ENCODE data around the gene RTCB. TPM values are rescaled to one million over a fixed set of nuclear protein-coding genes. Genes with fewer than 3 reads are reported as not detected.

RTCB gene
- total RNA-seq, 1 experiment from 2014 or later: 101 TPM

- Histone ChIP-seq H2AK5ac (ENCODE audit: insufficient read length, low read length) (no peak overlapping the region), H4K5ac (ENCODE audit: insufficient read length, low read depth, low read length) (no peak overlapping the region), H3K4ac (ENCODE audit: low read depth, low read length) (no peak overlapping the region), H2BK120ac (ENCODE audit: low read depth, low read length, poor library complexity, severe bottlenecking) (no peak overlapping the region), H3K79me2 (ENCODE audit: insufficient read depth, low read length) (no peaks in the 10 kb centered on the region), H4K8ac (replicated peaks; ENCODE audit: insufficient read length, low read depth, low read length) (no peak overlapping the region), H3K14ac (ENCODE audit: insufficient read depth, low read length) (no peak overlapping the region), H3K9ac (ENCODE audit: extremely low read depth, insufficient read length, low read length) (no peak overlapping the region), H3T11ph (ENCODE audit: low read length) (no peak overlapping the region), H3K4me1 (ENCODE audit: insufficient read depth, low read length) (no peaks in the 10 kb centered on the region), H3K23me2 (ENCODE audit: insufficient read length, low read depth, low read length, poor library complexity, severe bottlenecking) (no peaks in the 10 kb centered on the region), H3K18ac (ENCODE audit: insufficient read length, low read depth, low read length) (no peak overlapping the region), H4K20me1 (ENCODE audit: control insufficient read depth, insufficient read depth, insufficient read length) (no peaks in the 10 kb centered on the region), H3K27ac (ENCODE audit: insufficient read length, low read depth, low read length) (no peak overlapping the region), H2BK12ac (ENCODE audit: insufficient read length, low read depth, low read length) (no peak overlapping the region), H3K9me3 (ENCODE audit: control insufficient read depth, low read depth, low read length) (no peaks in the 10 kb centered on the region), H3K27me3 (ENCODE audit: insufficient read depth, low read length) (no peaks in the 10 kb centered on the region; the same call in 1 of the 2 replicates), H2AFZ (ENCODE audit: low read length) (no peak overlapping the region), H2BK15ac (ENCODE audit: low read depth, low read length) (no peak overlapping the region), H2BK5ac (ENCODE audit: insufficient read length, low read length) (no peak overlapping the region), H3K56ac (ENCODE audit: insufficient read length, low read depth, low read length) (no peak overlapping the region), H4K91ac (ENCODE audit: insufficient read length, low read depth, low read length) (no peak overlapping the region), H3K23ac (ENCODE audit: insufficient read length, low read depth, low read length) (no peak overlapping the region), H2BK20ac (ENCODE audit: low read depth, low read length, poor library complexity, severe bottlenecking) (no peak overlapping the region), H3K4me2 (ENCODE audit: insufficient read depth, insufficient read length, low read length) (no peak overlapping the region), H3K79me1 (ENCODE audit: insufficient read depth, low read depth, low read length, poor library complexity, severe bottlenecking) (no peaks in the 10 kb centered on the region)
- Mint-ChIP-seq H3K9me3 (no peaks in the 10 kb centered on the region), H3K4me3 (no peak overlapping the region), H3K27me3 (ENCODE audit: low read depth) (peaks cover 98% of the 10 kb centered on the region), H3K4me1 (peaks cover 5 to 6% of the 10 kb centered on the region in 2 experiments; a peak in 2 of 4 replicates), H3K36me3 (ENCODE audit: insufficient read depth in 1 of 3, low read depth in 3 of 3) (no peaks in the 10 kb centered on the region), H3K27ac (peak overlapping the region in 1 of 3 experiments; percentile 28; a peak in 1 of 7 replicates)
- WGBS (ENCODE audit: extremely low coverage, insufficient read length, low lambda C conversion rate): no CpG with 5 or more reads among the region's 5 CpGs
- DNase-seq: no peak
- TF ChIP-seq CTCF (conservative IDR thresholded peaks at IDR 0.05): no peak
These were observed 10.0 kb upstream of the RTCB start for GRCh38 chr22:32422062-32422461.

Measured in H9 (cell line).